Measurements from ENCODE around the gene CDS2.

CDS2 gene

GRCh38 chr20:5160882-5161281, 34.1 kb downstream of the CDS2 start:
- no peak overlapping the region for H3K4me3 ChIP-seq (ENCODE audit: low read depth, low read length)
- no peak for TF ChIP-seq POLR2A (IDR thresholded peaks at IDR 0.05; ENCODE audit: extremely low read depth, insufficient read length)
- TF ChIP-seq MYC (IDR thresholded peaks at IDR 0.05; ENCODE audit: low read depth, low read length) = no peak
- TF ChIP-seq, protein P1, sequence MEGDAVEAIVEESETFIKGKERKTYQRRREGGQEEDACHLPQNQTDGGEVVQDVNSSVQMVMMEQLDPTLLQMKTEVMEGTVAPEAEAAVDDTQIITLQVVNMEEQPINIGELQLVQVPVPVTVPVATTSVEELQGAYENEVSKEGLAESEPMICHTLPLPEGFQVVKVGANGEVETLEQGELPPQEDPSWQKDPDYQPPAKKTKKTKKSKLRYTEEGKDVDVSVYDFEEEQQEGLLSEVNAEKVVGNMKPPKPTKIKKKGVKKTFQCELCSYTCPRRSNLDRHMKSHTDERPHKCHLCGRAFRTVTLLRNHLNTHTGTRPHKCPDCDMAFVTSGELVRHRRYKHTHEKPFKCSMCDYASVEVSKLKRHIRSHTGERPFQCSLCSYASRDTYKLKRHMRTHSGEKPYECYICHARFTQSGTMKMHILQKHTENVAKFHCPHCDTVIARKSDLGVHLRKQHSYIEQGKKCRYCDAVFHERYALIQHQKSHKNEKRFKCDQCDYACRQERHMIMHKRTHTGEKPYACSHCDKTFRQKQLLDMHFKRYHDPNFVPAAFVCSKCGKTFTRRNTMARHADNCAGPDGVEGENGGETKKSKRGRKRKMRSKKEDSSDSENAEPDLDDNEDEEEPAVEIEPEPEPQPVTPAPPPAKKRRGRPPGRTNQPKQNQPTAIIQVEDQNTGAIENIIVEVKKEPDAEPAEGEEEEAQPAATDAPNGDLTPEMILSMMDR (IDR thresholded peaks at IDR 0.05; ENCODE audit: low read depth, low read length) = no peak
- no peak for TF ChIP-seq MAX (IDR thresholded peaks at IDR 0.05; ENCODE audit: low read depth, low read length)
- peak; percentile 70 for DNase-seq (ENCODE audit: low read depth)

GRCh38 chr20:5161536-5162164, 34.8 kb downstream of the CDS2 start:
- DNase-seq (ENCODE audit: low read depth) = no peak
- TF ChIP-seq MYC (IDR thresholded peaks at IDR 0.05; ENCODE audit: low read depth, low read length) = no peak
- TF ChIP-seq, protein P1 (IDR thresholded peaks at IDR 0.05; ENCODE audit: low read depth, low read length) = no peak
- TF ChIP-seq POLR2A (IDR thresholded peaks at IDR 0.05; ENCODE audit: extremely low read depth, insufficient read length) = no peak
- TF ChIP-seq MAX (IDR thresholded peaks at IDR 0.05; ENCODE audit: low read depth, low read length) = no peak
- H3K4me3 ChIP-seq (ENCODE audit: low read depth, low read length) = no peak overlapping the region

GRCh38 chr20:5164645-5165625, 38.1 kb downstream of the CDS2 start:
- no peak for TF ChIP-seq MYC (IDR thresholded peaks at IDR 0.05; ENCODE audit: low read depth, low read length)
- no peak for TF ChIP-seq MAX (IDR thresholded peaks at IDR 0.05; ENCODE audit: low read depth, low read length)
- no peak for TF ChIP-seq POLR2A (IDR thresholded peaks at IDR 0.05; ENCODE audit: extremely low read depth, insufficient read length)
- TF ChIP-seq, protein P1 (IDR thresholded peaks at IDR 0.05; ENCODE audit: low read depth, low read length) = no peak
- no peak for DNase-seq (ENCODE audit: low read depth)
- no peak overlapping the region for H3K4me3 ChIP-seq (ENCODE audit: low read depth, low read length)

GRCh38 chr20:5168651-5169396, 42.0 kb downstream of the CDS2 start:
- TF ChIP-seq MAX (IDR thresholded peaks at IDR 0.05; ENCODE audit: low read depth, low read length) (peak; percentile 58), MYC (IDR thresholded peaks at IDR 0.05; ENCODE audit: low read depth, low read length) (no peak)
- H3K4me3 ChIP-seq (ENCODE audit: low read depth, low read length) = peak overlapping the region; percentile 17
- DNase-seq (ENCODE audit: low read depth) = peak; percentile 91

GRCh38 chr20:5170341-5170740, 43.5 kb downstream of the CDS2 start:
- DNase-seq (ENCODE audit: low read depth) = no peak
- no peak overlapping the region for H3K4me3 ChIP-seq (ENCODE audit: low read depth, low read length)
- TF ChIP-seq MYC (IDR thresholded peaks at IDR 0.05; ENCODE audit: low read depth, low read length) = no peak
- no peak for TF ChIP-seq MAX (IDR thresholded peaks at IDR 0.05; ENCODE audit: low read depth, low read length)
- TF ChIP-seq, protein P1 (IDR thresholded peaks at IDR 0.05; ENCODE audit: low read depth, low read length) = no peak
- TF ChIP-seq POLR2A (IDR thresholded peaks at IDR 0.05; ENCODE audit: extremely low read depth, insufficient read length) = no peak

All from NB4 (cell line).